ENCODE results near the gene DRAP1. TPM values are rescaled to one million over a fixed set of nuclear protein-coding genes. Genes with fewer than 3 reads are reported as not detected.

DRAP1 gene
- total and polyA plus RNA-seq, 9 of the 15 experiments (the other 6 are each of a cell fraction or from before 2014, with no cell fraction given) = 9.6 to 200 (median 92.9) TPM

DNA sequence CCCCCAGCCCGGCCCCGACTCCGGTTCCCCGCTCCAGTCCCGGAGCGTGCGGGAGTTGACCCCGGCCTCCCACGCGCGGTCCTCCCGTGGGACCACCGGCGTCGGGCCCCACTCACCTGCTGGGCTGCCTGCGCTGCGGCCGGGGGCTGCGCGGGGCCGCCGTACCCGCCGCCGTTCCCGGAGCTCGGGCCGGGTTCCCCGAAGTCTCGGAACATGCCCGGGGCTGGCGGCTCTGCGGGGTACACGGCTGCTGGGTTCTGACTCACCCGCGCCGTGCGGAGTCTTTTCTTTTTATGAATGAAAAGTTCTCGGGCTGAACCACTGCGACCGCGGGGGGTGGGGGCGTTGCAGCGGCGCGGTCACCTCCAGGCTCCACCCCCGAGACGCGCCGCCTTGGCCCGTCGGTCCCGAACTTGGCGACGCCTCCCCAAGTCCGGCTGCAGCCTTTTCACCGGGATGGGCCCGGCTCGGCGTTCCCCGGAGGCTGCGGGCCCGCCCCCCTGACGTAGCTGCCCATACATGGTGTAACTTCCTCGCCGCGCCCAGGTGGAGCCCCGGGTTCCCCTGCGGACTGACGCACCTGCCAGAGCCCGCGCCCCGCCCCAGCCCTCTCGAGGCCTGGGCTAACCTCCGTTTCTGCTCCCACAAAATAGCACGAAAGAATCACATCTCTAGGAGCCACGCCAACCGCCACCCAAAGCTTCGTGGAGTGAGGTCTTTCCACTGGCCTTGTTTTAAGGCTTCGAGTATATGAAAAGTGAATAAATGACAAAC lies 18.9 kb upstream of the DRAP1 start, which contains the start of gene FOSL1 (continued):
- no peak for TF ChIP-seq PHTF2 (CRISPR knock-in tag; IDR thresholded peaks at IDR 0.05)
- TF ChIP-seq MTA1 (IDR thresholded peaks at IDR 0.05; ENCODE audit: borderline replicate concordance) = no peak
- no peak for TF ChIP-seq ARID1B (IDR thresholded peaks at IDR 0.05)
- no peak for TF ChIP-seq MCM7 (IDR thresholded peaks at IDR 0.05)
- TF ChIP-seq NUFIP1 (IDR thresholded peaks at IDR 0.05; ENCODE audit: partially characterized antibody) = no peak
- TF ChIP-seq, protein P1, sequence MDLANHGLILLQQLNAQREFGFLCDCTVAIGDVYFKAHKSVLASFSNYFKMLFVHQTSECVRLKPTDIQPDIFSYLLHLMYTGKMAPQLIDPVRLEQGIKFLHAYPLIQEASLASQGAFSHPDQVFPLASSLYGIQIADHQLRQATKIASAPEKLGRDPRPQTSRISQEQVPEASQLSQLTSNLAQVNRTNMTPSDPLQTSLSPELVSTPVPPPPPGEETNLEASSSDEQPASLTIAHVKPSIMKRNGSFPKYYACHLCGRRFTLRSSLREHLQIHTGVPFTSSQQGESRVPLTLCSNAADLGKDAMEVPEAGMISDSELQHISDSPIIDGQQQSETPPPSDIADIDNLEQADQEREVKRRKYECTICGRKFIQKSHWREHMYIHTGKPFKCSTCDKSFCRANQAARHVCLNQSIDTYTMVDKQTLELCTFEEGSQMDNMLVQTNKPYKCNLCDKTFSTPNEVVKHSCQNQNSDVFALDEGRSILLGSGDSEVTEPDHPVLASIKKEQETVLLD (IDR thresholded peaks at IDR 0.05) = no peak
- no peak for TF ChIP-seq PHB2 (IDR thresholded peaks at IDR 0.05; ENCODE audit: low read depth)
- peak; percentile 76; the same call in 1 of the 2 replicates for TF ChIP-seq CBX1 (IDR thresholded peaks at IDR 0.05; ENCODE audit: low read depth)
- TF ChIP-seq MTA3 (IDR thresholded peaks at IDR 0.05; ENCODE audit: borderline replicate concordance) = peak; percentile 87; the same call in 1 of the 2 replicates
- no peak for TF ChIP-seq KDM4B (IDR thresholded peaks at IDR 0.05; ENCODE audit: borderline replicate concordance in 2 of 2, low read depth in 1 of 2)
- TF ChIP-seq ZC3H4 (CRISPR knock-in tag; IDR thresholded peaks at IDR 0.05; ENCODE audit: borderline replicate concordance) = no peak
- TF ChIP-seq, protein P2, sequence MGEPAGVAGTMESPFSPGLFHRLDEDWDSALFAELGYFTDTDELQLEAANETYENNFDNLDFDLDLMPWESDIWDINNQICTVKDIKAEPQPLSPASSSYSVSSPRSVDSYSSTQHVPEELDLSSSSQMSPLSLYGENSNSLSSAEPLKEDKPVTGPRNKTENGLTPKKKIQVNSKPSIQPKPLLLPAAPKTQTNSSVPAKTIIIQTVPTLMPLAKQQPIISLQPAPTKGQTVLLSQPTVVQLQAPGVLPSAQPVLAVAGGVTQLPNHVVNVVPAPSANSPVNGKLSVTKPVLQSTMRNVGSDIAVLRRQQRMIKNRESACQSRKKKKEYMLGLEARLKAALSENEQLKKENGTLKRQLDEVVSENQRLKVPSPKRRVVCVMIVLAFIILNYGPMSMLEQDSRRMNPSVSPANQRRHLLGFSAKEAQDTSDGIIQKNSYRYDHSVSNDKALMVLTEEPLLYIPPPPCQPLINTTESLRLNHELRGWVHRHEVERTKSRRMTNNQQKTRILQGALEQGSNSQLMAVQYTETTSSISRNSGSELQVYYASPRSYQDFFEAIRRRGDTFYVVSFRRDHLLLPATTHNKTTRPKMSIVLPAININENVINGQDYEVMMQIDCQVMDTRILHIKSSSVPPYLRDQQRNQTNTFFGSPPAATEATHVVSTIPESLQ (CRISPR knock-in tag; IDR thresholded peaks at IDR 0.05) = peak; percentile 73; the same call in 1 of the 2 replicates
- no peak for TF ChIP-seq ELF2 (CRISPR knock-in tag; IDR thresholded peaks at IDR 0.05)
- no peak for TF ChIP-seq TAF7 (tag; IDR thresholded peaks at IDR 0.05)
- peak; percentile 86; the same call in 1 of the 2 replicates for TF ChIP-seq HNRNPL (IDR thresholded peaks at IDR 0.05; ENCODE audit: low read depth, low read length)
- TF ChIP-seq, protein P3, sequence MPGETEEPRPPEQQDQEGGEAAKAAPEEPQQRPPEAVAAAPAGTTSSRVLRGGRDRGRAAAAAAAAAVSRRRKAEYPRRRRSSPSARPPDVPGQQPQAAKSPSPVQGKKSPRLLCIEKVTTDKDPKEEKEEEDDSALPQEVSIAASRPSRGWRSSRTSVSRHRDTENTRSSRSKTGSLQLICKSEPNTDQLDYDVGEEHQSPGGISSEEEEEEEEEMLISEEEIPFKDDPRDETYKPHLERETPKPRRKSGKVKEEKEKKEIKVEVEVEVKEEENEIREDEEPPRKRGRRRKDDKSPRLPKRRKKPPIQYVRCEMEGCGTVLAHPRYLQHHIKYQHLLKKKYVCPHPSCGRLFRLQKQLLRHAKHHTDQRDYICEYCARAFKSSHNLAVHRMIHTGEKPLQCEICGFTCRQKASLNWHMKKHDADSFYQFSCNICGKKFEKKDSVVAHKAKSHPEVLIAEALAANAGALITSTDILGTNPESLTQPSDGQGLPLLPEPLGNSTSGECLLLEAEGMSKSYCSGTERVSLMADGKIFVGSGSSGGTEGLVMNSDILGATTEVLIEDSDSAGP (CRISPR knock-in tag; IDR thresholded peaks at IDR 0.05) = 0 out of 2 replicates have a peak, but pooled peaks have one; percentile 2
- TF ChIP-seq, protein P4, sequence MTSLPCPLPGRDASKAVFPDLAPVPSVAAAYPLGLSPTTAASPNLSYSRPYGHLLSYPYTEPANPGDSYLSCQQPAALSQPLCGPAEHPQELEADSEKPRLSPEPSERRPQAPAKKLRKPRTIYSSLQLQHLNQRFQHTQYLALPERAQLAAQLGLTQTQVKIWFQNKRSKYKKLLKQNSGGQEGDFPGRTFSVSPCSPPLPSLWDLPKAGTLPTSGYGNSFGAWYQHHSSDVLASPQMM (CRISPR knock-in tag; IDR thresholded peaks at IDR 0.05) = no peak
- TF ChIP-seq, protein P5, sequence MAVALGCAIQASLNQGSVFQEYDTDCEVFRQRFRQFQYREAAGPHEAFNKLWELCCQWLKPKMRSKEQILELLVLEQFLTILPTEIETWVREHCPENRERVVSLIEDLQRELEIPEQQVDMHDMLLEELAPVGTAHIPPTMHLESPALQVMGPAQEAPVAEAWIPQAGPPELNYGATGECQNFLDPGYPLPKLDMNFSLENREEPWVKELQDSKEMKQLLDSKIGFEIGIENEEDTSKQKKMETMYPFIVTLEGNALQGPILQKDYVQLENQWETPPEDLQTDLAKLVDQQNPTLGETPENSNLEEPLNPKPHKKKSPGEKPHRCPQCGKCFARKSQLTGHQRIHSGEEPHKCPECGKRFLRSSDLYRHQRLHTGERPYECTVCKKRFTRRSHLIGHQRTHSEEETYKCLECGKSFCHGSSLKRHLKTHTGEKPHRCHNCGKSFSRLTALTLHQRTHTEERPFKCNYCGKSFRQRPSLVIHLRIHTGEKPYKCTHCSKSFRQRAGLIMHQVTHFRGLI (CRISPR knock-in tag; IDR thresholded peaks at IDR 0.05) = no peak
- TF ChIP-seq SMARCA5 (IDR thresholded peaks at IDR 0.05) = no peak
- TF ChIP-seq, protein P6, sequence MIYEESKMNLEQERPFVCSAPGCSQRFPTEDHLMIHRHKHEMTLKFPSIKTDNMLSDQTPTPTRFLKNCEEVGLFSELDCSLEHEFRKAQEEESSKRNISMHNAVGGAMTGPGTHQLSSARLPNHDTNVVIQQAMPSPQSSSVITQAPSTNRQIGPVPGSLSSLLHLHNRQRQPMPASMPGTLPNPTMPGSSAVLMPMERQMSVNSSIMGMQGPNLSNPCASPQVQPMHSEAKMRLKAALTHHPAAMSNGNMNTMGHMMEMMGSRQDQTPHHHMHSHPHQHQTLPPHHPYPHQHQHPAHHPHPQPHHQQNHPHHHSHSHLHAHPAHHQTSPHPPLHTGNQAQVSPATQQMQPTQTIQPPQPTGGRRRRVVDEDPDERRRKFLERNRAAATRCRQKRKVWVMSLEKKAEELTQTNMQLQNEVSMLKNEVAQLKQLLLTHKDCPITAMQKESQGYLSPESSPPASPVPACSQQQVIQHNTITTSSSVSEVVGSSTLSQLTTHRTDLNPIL (CRISPR knock-in tag; IDR thresholded peaks at IDR 0.05) = no peak
